Smooth muscle cell (in vitro differentiated cells): ENCODE measurements around the gene LRP2BP. TPM values are rescaled to one million over a fixed set of nuclear protein-coding genes. Genes with fewer than 3 reads are reported as not detected.

Experiments
- DNase-seq: peaks from one replicate; lab custom pipeline; 2025; ENCODE audit not compliant: unreplicated experiment; lab: John Stamatoyannopoulos, UW
- H2AFZ ChIP-seq: fragments of 200-600 bp; sonication (generic); 2 replicates; pipeline ENCODE4 v1.6.0; 2016; ENCODE audit warnings: antibody characterized with exemption, low read depth, mild to moderate bottlenecking
- H3F3A ChIP-seq: fragments of 200-600 bp; sonication (generic); 2 replicates; pipeline ENCODE4 v1.6.0; 2017; ENCODE audit warnings: antibody characterized with exemption, low read depth
- H3K27ac ChIP-seq: fragments of 200-600 bp; sonication (generic); 2 replicates; pipeline ENCODE4 v1.5.1; 2016; ENCODE audit warnings: low read depth, mild to moderate bottlenecking
- H3K27me3 ChIP-seq: fragments of 200-600 bp; sonication (generic); 2 replicates; pipeline ENCODE4 v1.6.1; 2016; ENCODE audit warnings: low read depth, mild to moderate bottlenecking
- H3K36me3 ChIP-seq: fragments of 200-600 bp; sonication (generic); 2 replicates; pipeline ENCODE4 v1.5.1; 2016; ENCODE audit warnings: low read depth
- H3K4me1 ChIP-seq: fragments of 200-600 bp; sonication (generic); 2 replicates; pipeline ENCODE4 v1.5.1; 2016; ENCODE audit warnings: low read depth
- H3K4me2 ChIP-seq: fragments of 200-600 bp; sonication (generic); 2 replicates; pipeline ENCODE4 v1.6.0; 2016; ENCODE audit warnings: mild to moderate bottlenecking
- H3K4me3 ChIP-seq: fragments of 200-600 bp; sonication (generic); 2 replicates; pipeline ENCODE4 v1.5.1; 2016; ENCODE audit warnings: mild to moderate bottlenecking
- H3K79me2 ChIP-seq: fragments of 200-600 bp; sonication (generic); 2 replicates; pipeline ENCODE4 v1.6.0; 2016; ENCODE audit warnings: low read depth, mild to moderate bottlenecking
- H3K9ac ChIP-seq: fragments of 200-600 bp; sonication (generic); 2 replicates; pipeline ENCODE4 v1.6.0; 2016; ENCODE audit warnings: low read depth
- H3K9me3 ChIP-seq: fragments of 200-600 bp; sonication (generic); replicated peaks from 2 replicates; pipeline ENCODE4 v1.5.1; 2016; ENCODE audit warnings: low read depth
- H4K20me1 ChIP-seq: fragments of 200-600 bp; sonication (generic); 2 replicates; pipeline ENCODE4 v1.6.0; 2016; ENCODE audit warnings: low read depth
- CTCF ChIP-seq: fragments of 200-600 bp; sonication (generic); IDR thresholded peaks from 2 replicates; pipeline ENCODE4 v1.5.1; 2017; ENCODE audit warnings: borderline replicate concordance, mild to moderate bottlenecking, antibody characterized with exemption; ENCODE audit not compliant: insufficient read depth, poor library complexity, severe bottlenecking
- WGBS: methylation state at CpG from one replicate; pipeline ENCODE4 v1.1.7; 2016; ENCODE audit warnings: low lambda C conversion rate; 5-methylcytosine and 5-hydroxymethylcytosine counted together
- polyA plus RNA-seq: library from polyadenylated mRNA; unstranded; fragments of >200 nt; fragmentation: Nextera tagmentation; extraction: Ambion mirVana; gene quantifications from 2 replicates; pipeline ENCODE4 v1.2.1, GENCODE V29; 2016
- total RNA-seq: library from RNA; depleted of rRNA; stranded (reverse); fragments of >200 nt; gene quantifications from 2 replicates; pipeline ENCODE4 v1.2.3, GENCODE V29; 2014

The LRP2BP gene
- total and polyA plus RNA-seq, 2 experiments from 2014 or later: 0.48 to 1.4 TPM

DNA sequence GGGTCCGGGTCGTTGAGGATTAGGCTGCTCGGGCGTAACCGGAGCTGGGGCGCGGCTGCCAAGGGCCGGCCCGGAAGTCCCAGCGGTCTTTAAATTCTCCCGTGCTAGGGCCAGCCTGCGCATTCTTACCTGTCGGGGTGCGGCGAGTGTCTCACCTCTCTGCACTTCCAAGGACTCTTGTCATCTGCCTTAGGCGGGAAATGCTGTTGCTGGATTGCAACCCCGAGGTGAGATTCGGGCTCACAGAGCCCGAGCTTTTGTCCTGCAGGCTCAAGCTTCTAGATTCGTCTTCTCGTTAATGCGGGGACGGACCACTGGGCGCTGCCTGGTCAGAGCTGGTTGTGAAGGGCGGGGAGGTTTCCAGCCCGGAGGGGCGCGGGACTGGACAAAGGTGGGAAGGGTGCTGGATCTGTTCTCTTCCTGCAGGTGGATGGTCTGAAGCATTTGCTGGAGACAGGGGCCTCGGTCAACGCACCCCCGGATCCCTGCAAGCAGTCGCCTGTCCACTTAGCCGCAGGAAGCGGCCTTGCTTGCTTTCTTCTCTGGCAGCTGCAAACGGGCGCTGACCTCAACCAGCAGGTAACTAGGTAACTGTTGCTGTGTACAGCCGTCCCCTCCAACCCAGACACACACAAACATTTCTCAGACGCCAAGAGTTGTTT is 1.1 kb upstream of the LRP2BP start, which contains the start of gene ANKRD37:
Gene ANKRD37, plus strand, starts transcription at position 118 of the 662 bp plus-strand sequence. Its CDS starts 83 bp downstream, at position 201.
- Histone ChIP-seq H3K4me1 (peaks cover 25% of the 10 kb centered on the region), H3K4me3 (peak within 1 kb of the TSS; percentile 70), H3K4me2 (peak within 1 kb of the TSS; percentile 95), H3K36me3 (peaks cover 16% of the 10 kb centered on the region), H3K9me3 (no peaks in the 10 kb centered on the region), H3K27me3 (no peaks in the 10 kb centered on the region), H3K9ac (peak within 1 kb of the TSS; percentile 71), H3K27ac (peak within 1 kb of the TSS; percentile 94), H3F3A (peaks cover 14% of the 10 kb centered on the region), H4K20me1 (no peaks in the 10 kb centered on the region), H3K79me2 (no peaks in the 10 kb centered on the region), H2AFZ (peak within 1 kb of the TSS; percentile 63)
- WGBS: 3% methylated on average over 37 of the region's 38 CpGs
- DNase-seq: no peak
- no peak for TF ChIP-seq CTCF

DNA sequence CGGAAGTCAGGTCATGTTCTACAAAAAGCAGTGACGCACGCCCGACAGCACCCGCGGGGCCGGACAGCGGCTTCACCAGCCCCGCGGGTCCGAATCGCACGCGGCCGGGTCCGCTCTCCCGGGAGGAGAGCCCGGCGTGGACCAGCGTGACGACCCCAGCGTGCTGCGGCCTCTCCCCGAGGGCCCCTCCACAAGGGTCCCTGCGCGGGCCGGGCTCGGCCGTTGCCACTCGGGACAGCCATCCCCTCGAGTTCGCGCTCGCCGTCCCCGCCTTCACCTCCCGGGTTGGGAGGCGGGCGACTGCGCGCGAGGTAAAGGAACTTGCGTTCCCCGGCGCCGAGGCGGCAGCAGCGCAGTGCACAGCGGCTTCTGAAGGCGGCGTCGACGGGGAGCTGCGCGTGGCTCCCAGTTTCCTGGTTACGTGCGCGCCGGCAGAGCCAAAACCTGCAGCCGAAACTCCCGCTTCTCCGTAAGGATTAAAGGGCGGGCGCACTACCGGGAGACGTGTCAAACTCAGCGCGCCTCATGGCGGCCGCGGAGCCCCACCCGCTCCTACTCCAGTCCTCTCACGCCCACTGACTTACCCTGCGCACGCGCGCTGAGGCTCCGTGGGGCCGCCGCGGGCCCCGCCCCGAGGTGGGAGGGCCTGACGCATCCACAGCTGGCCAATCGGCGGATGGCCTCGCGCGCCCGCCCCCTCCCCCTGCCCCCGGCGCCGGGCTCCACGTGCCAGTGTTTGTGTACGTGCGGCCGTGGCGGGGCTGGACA is 416 bp upstream of the LRP2BP start:
- TF ChIP-seq CTCF: no peak
- Histone ChIP-seq H4K20me1 (no peaks in the 10 kb centered on the region), H3K4me3 (peak overlapping the region; percentile 70), H3F3A (peaks cover 14% of the 10 kb centered on the region), H3K79me2 (no peaks in the 10 kb centered on the region), H3K27ac (peak overlapping the region; percentile 94), H2AFZ (peak overlapping the region; percentile 63), H3K27me3 (no peaks in the 10 kb centered on the region), H3K9ac (peak overlapping the region; percentile 71), H3K4me1 (peaks cover 25% of the 10 kb centered on the region), H3K36me3 (peaks cover 16% of the 10 kb centered on the region), H3K9me3 (no peaks in the 10 kb centered on the region), H3K4me2 (peak overlapping the region; percentile 95)
- WGBS: 1% methylated on average over 94 of the region's 98 CpGs
- DNase-seq: peak; percentile 93

DNA sequence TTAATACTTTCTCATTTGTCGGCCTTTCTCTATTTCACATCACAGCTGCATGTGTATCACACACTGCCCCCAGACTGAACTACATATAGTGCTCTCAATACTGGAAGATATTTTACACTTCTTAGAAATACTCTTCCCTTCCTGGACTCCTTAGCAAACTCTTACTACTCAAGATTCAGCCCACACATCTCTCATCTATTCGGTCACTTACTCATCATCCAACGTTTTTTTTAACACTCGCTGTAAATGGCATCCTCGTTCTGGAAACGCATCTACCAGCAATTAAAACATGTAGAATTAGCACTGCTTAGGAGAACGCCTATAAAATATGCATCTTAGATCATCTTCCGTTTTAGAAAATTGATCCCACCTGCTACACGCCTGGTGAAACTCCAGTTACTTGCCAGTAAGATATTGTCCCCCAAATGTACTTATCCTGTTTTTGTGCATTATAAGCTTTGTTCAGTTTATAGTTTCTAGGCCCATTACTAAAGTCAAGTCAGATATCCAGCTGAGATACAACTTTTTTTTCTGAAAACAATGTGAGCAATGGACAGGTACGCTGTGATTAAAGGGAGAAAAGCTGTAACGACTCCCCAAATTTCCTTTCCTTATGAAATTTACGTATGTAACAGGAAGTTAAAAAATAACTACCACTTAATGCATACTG is 1.0 kb downstream of the LRP2BP start:
- no peak overlapping the region for H3K9ac ChIP-seq
- no peak for TF ChIP-seq CTCF
- H2AFZ ChIP-seq: no peak overlapping the region
- no peak for DNase-seq
- peak overlapping the region; percentile 94 for H3K27ac ChIP-seq
- H3F3A ChIP-seq: peaks cover 10% of the 10 kb centered on the region
- H4K20me1 ChIP-seq: no peaks in the 10 kb centered on the region
- H3K4me2 ChIP-seq: peak overlapping the region; percentile 95
- peak overlapping the region; percentile 70 for H3K4me3 ChIP-seq
- WGBS: 86% methylated on average over 12 of the region's 12 CpGs
- no peaks in the 10 kb centered on the region for H3K9me3 ChIP-seq
- no peaks in the 10 kb centered on the region for H3K27me3 ChIP-seq
- peaks cover 25% of the 10 kb centered on the region for H3K4me1 ChIP-seq
- H3K36me3 ChIP-seq: peaks cover 4% of the 10 kb centered on the region
- no peaks in the 10 kb centered on the region for H3K79me2 ChIP-seq
